Endothelial cell (in vitro differentiated cells): ENCODE data around the gene STAB2. TPM values are rescaled to one million over a fixed set of nuclear protein-coding genes. Genes with fewer than 3 reads are reported as not detected.

Experiments used
- DNase-seq: peaks from one replicate; pipeline ENCODE4 v3.0.0; 2021; ENCODE audit warnings: low spot score
- H3K27ac Mint-ChIP-seq: one replicate; pipeline ENCODE4 v1.8.0; 2021; ENCODE audit warnings: mixed read lengths, inconsistent platforms; ENCODE audit not compliant: unreplicated experiment
- H3K27me3 Mint-ChIP-seq: one replicate; pipeline ENCODE4 v1.8.0; 2021; ENCODE audit warnings: mild to moderate bottlenecking, moderate library complexity, mixed read lengths, inconsistent platforms; ENCODE audit not compliant: unreplicated experiment
- H3K36me3 Mint-ChIP-seq: one replicate; pipeline ENCODE4 v1.8.0; 2021; ENCODE audit warnings: mild to moderate bottlenecking, low read depth, mixed read lengths, inconsistent platforms; ENCODE audit not compliant: unreplicated experiment
- H3K4me1 Mint-ChIP-seq: one replicate; pipeline ENCODE4 v1.8.0; 2021; ENCODE audit warnings: mild to moderate bottlenecking, mixed read lengths, inconsistent platforms; ENCODE audit not compliant: unreplicated experiment
- H3K4me3 Mint-ChIP-seq: one replicate; pipeline ENCODE4 v1.8.0; 2021; ENCODE audit warnings: mild to moderate bottlenecking, mixed read lengths, inconsistent platforms; ENCODE audit not compliant: unreplicated experiment
- H3K9me3 Mint-ChIP-seq: one replicate; pipeline ENCODE4 v1.8.0; 2021; ENCODE audit warnings: mixed read lengths, inconsistent platforms; ENCODE audit not compliant: unreplicated experiment
- CTCF ChIP-seq: fragments of 200-600 bp; sonication (generic); IDR thresholded peaks from one replicate; pipeline ENCODE4 v1.5.0; 2021; ENCODE audit warnings: antibody characterized with exemption; ENCODE audit not compliant: unreplicated experiment
- total RNA-seq: library from RNA; stranded (reverse); fragmentation: NEBNext Ultra II Directional; extraction: Animal tissue kit (Norgen Biotek cat#: 25700); gene quantifications from one replicate; pipeline ENCODE4 v1.2.1, GENCODE V29; 2021; ENCODE audit not compliant: unreplicated experiment

STAB2 gene
- total RNA-seq, 1 donor from 2014 or later, result 0.10 TPM

- TF ChIP-seq CTCF, result peak; percentile 34
- Mint-ChIP-seq H3K27ac (no peak overlapping the region), H3K9me3 (no peaks in the 10 kb centered on the region), H3K4me3 (no peak overlapping the region), H3K36me3 (no peaks in the 10 kb centered on the region), H3K27me3 (peaks cover 2% of the 10 kb centered on the region), H3K4me1 (peaks cover 9% of the 10 kb centered on the region)
- peak; percentile 7 for DNase-seq
These were observed 118.9 kb downstream of the STAB2 start for GRCh38 chr12:103705927-103706326.

GRCh38 chr12:103707446-103707845 lies 120.4 kb downstream of the STAB2 start:
- Mint-ChIP-seq H3K4me3 (no peak overlapping the region), H3K27ac (no peak overlapping the region), H3K4me1 (peaks cover 9% of the 10 kb centered on the region), H3K36me3 (no peaks in the 10 kb centered on the region), H3K9me3 (no peaks in the 10 kb centered on the region), H3K27me3 (peaks cover 2% of the 10 kb centered on the region)
- no peak for TF ChIP-seq CTCF
- no peak for DNase-seq

- Mint-ChIP-seq H3K27ac (no peak overlapping the region), H3K4me3 (no peak overlapping the region), H3K9me3 (no peaks in the 10 kb centered on the region), H3K4me1 (peaks cover 9% of the 10 kb centered on the region), H3K27me3 (peaks cover 2% of the 10 kb centered on the region), H3K36me3 (no peaks in the 10 kb centered on the region)
- no peak for TF ChIP-seq CTCF
- no peak for DNase-seq
These were observed 123.5 kb downstream of the STAB2 start for GRCh38 chr12:103710544-103710943.

- DNase-seq, result no peak
- H3K4me1 Mint-ChIP-seq, result peaks cover 5% of the 10 kb centered on the region
- no peak for TF ChIP-seq CTCF
- H3K9me3 Mint-ChIP-seq, result no peaks in the 10 kb centered on the region
- H3K27me3 Mint-ChIP-seq, result peaks cover 2% of the 10 kb centered on the region
- H3K36me3 Mint-ChIP-seq, result no peaks in the 10 kb centered on the region
- no peak overlapping the region for H3K4me3 Mint-ChIP-seq
- H3K27ac Mint-ChIP-seq, result no peak overlapping the region
These were observed 125.1 kb downstream of the STAB2 start for GRCh38 chr12:103712216-103712615.

- no peak overlapping the region for H3K4me3 Mint-ChIP-seq
- TF ChIP-seq CTCF, result no peak
- H3K36me3 Mint-ChIP-seq, result no peaks in the 10 kb centered on the region
- no peak for DNase-seq
- no peaks in the 10 kb centered on the region for H3K4me1 Mint-ChIP-seq
- H3K27me3 Mint-ChIP-seq, result no peaks in the 10 kb centered on the region
- H3K9me3 Mint-ChIP-seq, result no peaks in the 10 kb centered on the region
- no peak overlapping the region for H3K27ac Mint-ChIP-seq
These were observed 128.4 kb downstream of the STAB2 start for GRCh38 chr12:103715494-103715893.
